MCF 10A (cell line): ENCODE measurements around the gene SFXN3. TPM values are rescaled to one million over a fixed set of nuclear protein-coding genes. Genes with fewer than 3 reads are reported as not detected.

Experiments
- BruUV-seq: library from RNA; stranded (reverse); fragments of 400-500 nt; replicated peaks from 2 replicates; lab custom pipeline; 2021; lab: Mats Ljungman, UMichigan
- CTCF ChIA-PET: fragments of 300-600 bp; sonication (Branson Sonifier 250); formaldehyde crosslinking; extraction: SDS; loops from one replicate; lab custom pipeline; 2021; ENCODE audit warnings: antibody characterized with exemption, inconsistent platforms; lab: Yijun Ruan, JAX
- POLR2A ChIA-PET: fragments of 300-600, 350-650 bp; sonication (Branson Sonifier 250); formaldehyde crosslinking; extraction: SDS; loops from one replicate; lab custom pipeline; 2020; ENCODE audit warnings: antibody characterized with exemption, inconsistent platforms; lab: Yijun Ruan, JAX
- DNase-seq: peaks from one replicate; pipeline ENCODE4 v3.0.0-alpha.2; 2018; ENCODE audit not compliant: unreplicated experiment
- H3K27ac Mint-ChIP-seq: one replicate; pipeline ENCODE4 v1.8.0; 2022; ENCODE audit warnings: mild to moderate bottlenecking, low read depth, mixed read lengths; ENCODE audit not compliant: unreplicated experiment
- H3K27me3 Mint-ChIP-seq: one replicate; pipeline ENCODE4 v1.8.0; 2022; ENCODE audit warnings: mixed read lengths; ENCODE audit not compliant: insufficient read depth, unreplicated experiment
- H3K36me3 Mint-ChIP-seq: one replicate; pipeline ENCODE4 v1.8.0; 2022; ENCODE audit warnings: mild to moderate bottlenecking, moderate library complexity, mixed read lengths; ENCODE audit not compliant: insufficient read depth, unreplicated experiment
- H3K4me1 Mint-ChIP-seq: one replicate; pipeline ENCODE4 v1.8.0; 2022; ENCODE audit warnings: mixed read lengths; ENCODE audit not compliant: insufficient read depth, unreplicated experiment
- H3K4me3 Mint-ChIP-seq: one replicate; pipeline ENCODE4 v1.8.0; 2022; ENCODE audit warnings: mild to moderate bottlenecking, moderate library complexity, mixed read lengths; ENCODE audit not compliant: unreplicated experiment
- H3K9me3 Mint-ChIP-seq: one replicate; pipeline ENCODE4 v1.8.0; 2022; ENCODE audit warnings: mixed read lengths; ENCODE audit not compliant: unreplicated experiment
- CTCF ChIP-seq: fragments of 200-600 bp; IDR thresholded peaks from one replicate; pipeline ENCODE4 v1.8.0; 2022; ENCODE audit warnings: antibody characterized with exemption, mild to moderate bottlenecking; ENCODE audit not compliant: unreplicated experiment
- intact Hi-C: fragments of 100-400 bp; cut with micrococcal nuclease; formaldehyde crosslinking; loops from 2 replicates; pipeline ENCODE4 v1.14.1; 2022
- total RNA-seq: library from RNA; stranded (reverse); gene quantifications from 2 replicates; pipeline ENCODE4 v1.2.3, GENCODE V29; 2022

SFXN3 gene
- total RNA-seq, 1 experiment from 2014 or later: 39.4 TPM

- Mint-ChIP-seq H3K9me3 (no peaks in the 10 kb centered on the region), H3K27ac (peak overlapping the region; percentile 81), H3K36me3 (peaks cover 5% of the 10 kb centered on the region), H3K4me1 (peaks cover 22% of the 10 kb centered on the region), H3K27me3 (no peaks in the 10 kb centered on the region), H3K4me3 (no peak overlapping the region)
- ChIA-PET POLR2A (interaction anchor here (0.7 to 6.7 kb wide), 6 partner anchors 13 to 532 kb away, joined by 3 to 55 read pairs (median 10); partner anchors contain the start of genes LZTS2, PDZD7 and SFXN3), CTCF (interaction anchor here (0.6 to 10.2 kb wide), 5 partner anchors 10 to 203 kb away, joined by 3 to 151 read pairs (median 5); no protein-coding TSS in a partner anchor)
- BruUV-seq: no TSS peak
- DNase-seq: no peak
- intact Hi-C loops: loop anchor here (5.0 kb wide), 1 partner anchor 32 kb away; the partner anchor contains the start of genes PDZD7 and SFXN3
- TF ChIP-seq CTCF: no peak
Measured at GRCh38 chr10:101064415-101065030, 33.5 kb downstream of the SFXN3 start.

GRCh38 chr10:101065481-101066145 is 34.6 kb downstream of the SFXN3 start:
- no peak for DNase-seq
- CTCF ChIA-PET: interaction anchor here (1.2 to 10.2 kb wide), 6 partner anchors 11 to 76 kb away, joined by 4 to 151 read pairs (median 5); partner anchors contain the start of genes PDZD7 and SFXN3
- no peak for TF ChIP-seq CTCF
- peak overlapping the region; percentile 85 for H3K4me3 Mint-ChIP-seq
- peaks cover 5% of the 10 kb centered on the region for H3K36me3 Mint-ChIP-seq
- intact Hi-C loops: loop anchor here (1.0 to 5.0 kb wide), 2 partner anchors 15 to 33 kb away; partner anchors contain the start of genes PDZD7 and SFXN3
- peak overlapping the region; percentile 81 for H3K27ac Mint-ChIP-seq
- peaks cover 17% of the 10 kb centered on the region for H3K4me1 Mint-ChIP-seq
- POLR2A ChIA-PET: interaction anchor here (1.0 to 6.7 kb wide), 8 partner anchors 10 to 77 kb away, joined by 3 to 55 read pairs (median 9); partner anchors contain the start of genes LZTS2, PDZD7 and SFXN3
- no peaks in the 10 kb centered on the region for H3K27me3 Mint-ChIP-seq
- H3K9me3 Mint-ChIP-seq: no peaks in the 10 kb centered on the region
- no TSS peak for BruUV-seq

- ChIA-PET CTCF (interaction anchor here (0.6 to 10.2 kb wide), 10 partner anchors 12 to 62 kb away, joined by 3 to 151 read pairs (median 6); partner anchors contain the start of genes PDZD7 and SFXN3), POLR2A (interaction anchor here (0.6 to 6.7 kb wide), 10 partner anchors 8 to 504 kb away, joined by 3 to 55 read pairs (median 9); partner anchors contain the start of genes LZTS2, PDZD7 and SFXN3)
- H3K27me3 Mint-ChIP-seq: no peaks in the 10 kb centered on the region
- peak overlapping the region; percentile 81 for H3K27ac Mint-ChIP-seq
- TF ChIP-seq CTCF: peak; percentile 45
- peak; percentile 87 for DNase-seq
- peaks cover 5% of the 10 kb centered on the region for H3K36me3 Mint-ChIP-seq
- intact Hi-C loops: loop anchor here (1.0 to 5.0 kb wide), 2 partner anchors 16 to 34 kb away; partner anchors contain the start of genes PDZD7 and SFXN3
- H3K4me3 Mint-ChIP-seq: peak overlapping the region; percentile 85
- peaks cover 17% of the 10 kb centered on the region for H3K4me1 Mint-ChIP-seq
- BruUV-seq: no TSS peak
- no peaks in the 10 kb centered on the region for H3K9me3 Mint-ChIP-seq
Measured at GRCh38 chr10:101066146-101066895, 35.3 kb downstream of the SFXN3 start.
